ENCODE measurements around the gene UBL4A.

UBL4A gene

DNA sequence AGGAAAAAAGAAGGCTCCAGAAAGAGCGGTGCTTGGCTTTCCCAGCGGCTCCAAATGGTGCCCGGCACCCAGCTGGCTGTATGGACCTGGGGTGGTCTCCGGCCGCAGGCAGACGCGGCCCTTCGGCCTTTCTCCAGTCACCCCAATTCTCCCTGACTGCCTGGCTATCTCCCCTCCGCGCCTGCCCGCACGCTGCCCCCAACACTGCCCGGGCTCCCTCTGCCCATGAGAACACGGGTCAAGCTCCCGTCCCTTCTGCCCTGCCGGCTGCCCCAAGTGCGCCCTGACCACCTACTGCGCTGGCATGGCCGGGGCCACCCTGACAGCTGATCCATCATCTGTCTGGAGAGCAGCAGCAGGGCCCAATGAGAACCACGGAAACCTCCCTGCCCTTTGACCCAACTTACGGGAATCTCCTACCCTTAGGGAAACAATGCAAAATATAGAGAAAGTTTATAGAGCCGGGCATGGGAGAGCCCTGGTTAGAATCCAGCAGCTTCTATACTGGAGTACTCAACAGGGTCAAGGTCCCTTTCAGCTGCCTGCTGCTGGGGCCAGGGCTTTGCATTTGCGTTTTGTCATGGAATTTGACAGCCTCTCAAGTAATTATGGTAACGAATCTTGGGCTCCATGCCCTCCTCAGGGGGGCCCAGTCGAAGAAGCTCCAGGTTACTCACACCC, 30.8 kb upstream of the UBL4A start:
- Histone ChIP-seq H3K9me3 (ENCODE audit: low read length) (no peaks in the 10 kb centered on the region), H3K4me1 (ENCODE audit: insufficient read depth, low read length) (peaks cover 7% of the 10 kb centered on the region), H3K27ac (ENCODE audit: low read depth, low read length) (peak overlapping the region; percentile 82), H3K9ac (ENCODE audit: low read length) (peak overlapping the region; percentile 11), H3K36me3 (ENCODE audit: insufficient read depth, low read length) (no peaks in the 10 kb centered on the region), H3K4me3 (ENCODE audit: low read depth in 1 of 2, low read length in 2 of 2) (peak overlapping the region in 1 of 2 donors; percentile 53), H3K27me3 (ENCODE audit: control insufficient read depth in 1 of 2, insufficient read depth in 2 of 2, low read length in 2 of 2) (no peaks in the 10 kb centered on the region)

DNA sequence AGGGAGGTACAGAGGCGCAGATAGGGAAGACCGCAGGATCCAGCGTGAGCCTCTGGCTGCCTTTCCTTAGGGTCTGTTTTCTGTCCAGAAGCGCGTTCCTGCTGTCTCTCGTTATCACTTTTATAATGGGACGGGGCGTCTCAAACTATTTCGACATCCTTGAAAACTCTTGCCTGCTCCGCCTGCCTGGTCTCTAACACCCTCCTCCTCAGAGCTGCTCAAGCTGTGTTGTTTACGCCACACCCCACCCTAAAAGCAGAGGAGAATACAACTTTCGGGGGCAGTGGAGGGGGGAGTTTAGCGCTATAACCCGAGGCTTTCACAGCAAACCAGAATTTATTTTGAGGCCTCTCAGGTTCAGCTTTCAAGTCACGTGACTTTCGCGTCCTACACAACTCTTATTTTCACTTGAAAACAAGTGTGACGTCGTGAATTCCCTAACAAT, 30.3 kb upstream of the UBL4A start:
- no peaks in the 10 kb centered on the region for H3K9me3 ChIP-seq (ENCODE audit: low read length)
- peaks cover 7% of the 10 kb centered on the region for H3K4me1 ChIP-seq (ENCODE audit: insufficient read depth, low read length)
- H3K9ac ChIP-seq (ENCODE audit: low read length), result peak overlapping the region; percentile 11
- no peaks in the 10 kb centered on the region for H3K36me3 ChIP-seq (ENCODE audit: insufficient read depth, low read length)
- H3K27ac ChIP-seq (ENCODE audit: low read depth, low read length), result peak overlapping the region; percentile 82
- H3K27me3 ChIP-seq (ENCODE audit: control insufficient read depth in 1 of 2, insufficient read depth in 2 of 2, low read length in 2 of 2), result no peaks in the 10 kb centered on the region
- H3K4me3 ChIP-seq (ENCODE audit: low read depth in 1 of 2, low read length in 2 of 2), result peak overlapping the region; percentile 32 to 53

DNA sequence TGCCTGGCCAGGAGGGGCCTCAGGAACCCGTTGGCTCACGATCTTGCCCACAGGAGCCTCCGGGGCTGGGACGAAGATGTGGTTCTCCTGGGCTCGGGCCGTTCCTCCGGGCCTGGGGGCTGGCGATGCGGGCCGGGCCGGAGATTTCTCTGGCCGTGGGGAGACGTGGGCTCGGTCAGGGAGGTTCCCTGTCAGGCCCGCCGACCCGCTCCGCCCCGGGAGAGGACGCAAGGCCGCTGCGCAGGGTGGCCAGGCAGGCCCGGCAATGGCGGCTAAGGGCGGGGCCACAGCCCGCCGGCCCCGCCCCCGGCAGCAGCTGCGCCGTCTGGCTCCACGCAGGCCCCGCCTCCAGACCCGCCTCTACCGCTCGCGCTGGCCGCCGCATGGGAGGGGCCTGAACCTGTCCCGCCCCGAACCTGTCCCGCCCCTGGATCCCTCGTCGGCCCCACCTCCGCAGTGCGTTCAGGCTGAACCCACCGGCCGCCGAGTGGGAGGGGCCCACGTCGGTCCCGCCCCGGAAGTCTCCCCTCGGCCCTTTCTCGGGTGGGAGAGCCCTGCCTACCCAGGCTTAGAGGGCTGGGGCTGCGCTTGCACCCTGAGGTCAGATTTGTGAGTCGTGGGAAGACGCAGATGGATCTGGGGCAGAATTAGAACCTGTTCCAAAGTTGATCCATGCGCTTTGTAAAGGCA, 29.7 kb upstream of the UBL4A start, which contains the start of gene FAM3A:
TSS of gene FAM3A (minus strand) at position 267 of the 690 bp plus-strand sequence. CDS start 460 bp downstream, outside the sequence.
- Histone ChIP-seq H3K4me3 (ENCODE audit: low read depth in 1 of 2, low read length in 2 of 2) (peak within 1 kb of the TSS; percentile 32 to 63), H3K36me3 (ENCODE audit: insufficient read depth, low read length) (no peaks in the 10 kb centered on the region), H3K4me1 (ENCODE audit: insufficient read depth, low read length) (peaks cover 7% of the 10 kb centered on the region), H3K27ac (ENCODE audit: low read depth, low read length) (peak within 1 kb of the TSS; percentile 86), H3K9ac (ENCODE audit: low read length) (peak within 1 kb of the TSS; percentile 50), H3K9me3 (ENCODE audit: low read length) (no peaks in the 10 kb centered on the region), H3K27me3 (ENCODE audit: control insufficient read depth in 1 of 2, insufficient read depth in 2 of 2, low read length in 2 of 2) (no peaks in the 10 kb centered on the region)

DNA sequence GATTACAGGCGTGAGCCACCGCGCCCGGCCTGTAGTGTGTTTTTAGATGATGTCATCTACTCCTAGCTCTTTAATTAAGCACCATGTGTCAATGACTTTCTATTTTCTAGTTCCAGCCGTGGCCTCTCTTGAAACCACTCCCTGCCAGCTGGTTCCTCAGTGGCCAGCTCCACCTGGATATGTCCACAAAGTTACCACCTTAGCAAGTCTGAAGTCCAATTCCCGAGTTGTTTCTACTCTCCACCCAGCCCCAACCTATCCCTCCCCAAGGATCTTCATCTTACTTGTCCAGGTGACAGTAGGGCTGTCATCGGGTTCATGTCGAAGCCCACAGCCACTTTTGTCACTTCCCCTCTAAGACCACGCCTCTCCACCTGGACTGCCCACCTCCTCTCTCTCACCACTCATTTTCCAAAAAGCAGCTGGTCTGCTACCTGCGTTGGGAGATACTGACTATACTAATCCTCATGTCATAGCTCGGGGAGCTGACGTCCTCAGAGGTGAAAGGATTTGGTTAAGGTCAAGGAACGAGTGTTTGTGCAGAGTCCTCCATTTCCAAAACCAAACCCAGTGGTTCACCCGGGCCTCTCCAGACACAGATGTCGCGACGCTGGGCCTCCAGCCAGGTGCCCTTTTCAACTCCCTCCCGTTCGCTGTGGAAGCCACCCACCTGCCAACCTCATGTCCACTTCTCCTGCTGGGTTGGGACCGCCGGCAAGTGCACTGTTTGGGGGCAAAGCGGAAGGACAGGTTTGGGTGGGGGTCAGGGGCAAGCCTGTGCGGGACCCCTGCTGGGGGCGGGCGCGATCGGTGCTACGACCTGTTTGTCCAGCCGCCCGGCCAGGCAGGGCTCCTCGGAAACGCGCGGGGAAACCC, 28.9 kb upstream of the UBL4A start:
- Histone ChIP-seq H3K9ac (ENCODE audit: low read length) (peak overlapping the region; percentile 50), H3K36me3 (ENCODE audit: insufficient read depth, low read length) (no peaks in the 10 kb centered on the region), H3K9me3 (ENCODE audit: low read length) (no peaks in the 10 kb centered on the region), H3K4me3 (ENCODE audit: low read depth in 1 of 2, low read length in 2 of 2) (peak overlapping the region; percentile 22 to 63), H3K27me3 (ENCODE audit: control insufficient read depth in 1 of 2, insufficient read depth in 2 of 2, low read length in 2 of 2) (no peaks in the 10 kb centered on the region), H3K27ac (ENCODE audit: low read depth, low read length) (peak overlapping the region; percentile 86), H3K4me1 (ENCODE audit: insufficient read depth, low read length) (peaks cover 7% of the 10 kb centered on the region)

DNA sequence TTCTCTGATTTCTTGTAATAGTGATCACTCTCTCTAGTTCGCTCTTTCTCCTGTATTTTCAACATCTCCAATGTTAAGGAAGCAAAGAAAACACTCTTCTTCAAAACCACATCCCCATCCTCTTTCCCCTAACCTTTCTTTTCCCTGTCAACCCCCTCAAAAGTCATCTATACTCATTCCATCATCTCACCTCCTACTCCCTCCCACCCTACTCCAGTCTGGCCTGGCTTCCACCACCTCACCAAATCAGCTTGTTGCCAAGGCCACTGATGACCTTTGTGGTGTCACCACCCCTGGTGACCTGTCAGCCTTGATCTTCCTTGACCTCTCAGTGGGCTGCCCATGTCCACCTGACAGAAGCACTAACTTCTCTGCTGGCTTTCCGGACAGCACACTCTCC, 27.3 kb upstream of the UBL4A start:
- Histone ChIP-seq H3K27me3 (ENCODE audit: control insufficient read depth in 1 of 2, insufficient read depth in 2 of 2, low read length in 2 of 2) (no peaks in the 10 kb centered on the region), H3K9ac (ENCODE audit: low read length) (no peak overlapping the region), H3K27ac (ENCODE audit: low read depth, low read length) (no peak overlapping the region), H3K36me3 (ENCODE audit: insufficient read depth, low read length) (no peaks in the 10 kb centered on the region), H3K9me3 (ENCODE audit: low read length) (no peaks in the 10 kb centered on the region), H3K4me1 (ENCODE audit: insufficient read depth, low read length) (peaks cover 7% of the 10 kb centered on the region), H3K4me3 (ENCODE audit: low read depth in 1 of 2, low read length in 2 of 2) (no peak overlapping the region)

DNA sequence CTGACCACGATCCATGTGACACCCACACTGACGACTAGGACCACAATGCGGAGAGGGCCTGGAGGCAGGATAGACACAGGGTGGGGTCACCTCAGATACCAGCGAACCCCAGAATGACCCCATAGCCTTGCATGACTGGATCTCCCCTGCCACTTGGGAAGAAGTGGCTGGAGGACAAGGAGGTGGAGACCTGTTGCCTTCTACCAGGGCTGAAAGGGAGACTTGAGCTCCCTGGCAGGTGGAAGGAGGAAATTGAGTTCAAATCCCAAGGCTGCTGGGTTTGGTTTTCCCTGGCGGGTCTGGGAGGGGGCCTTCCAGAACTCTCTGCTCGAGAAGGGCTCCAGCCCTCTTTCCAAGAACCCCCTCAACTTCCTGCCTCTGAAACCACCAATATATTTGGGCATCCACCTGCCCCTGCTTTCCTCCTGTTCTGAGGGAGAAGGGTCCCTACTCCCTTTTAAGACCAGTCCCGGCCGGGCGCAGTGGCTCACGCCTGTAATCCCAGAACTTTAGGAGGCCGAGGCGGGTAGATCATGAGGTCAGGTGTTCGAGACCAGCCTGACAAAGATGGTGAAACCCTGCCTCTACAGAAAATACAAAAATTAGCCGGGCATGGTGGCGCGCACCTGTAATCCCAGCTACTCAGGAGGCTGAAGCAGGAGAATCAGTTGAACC, 26.6 kb upstream of the UBL4A start:
- H3K36me3 ChIP-seq (ENCODE audit: insufficient read depth, low read length), result no peaks in the 10 kb centered on the region
- H3K9me3 ChIP-seq (ENCODE audit: low read length), result no peaks in the 10 kb centered on the region
- H3K27me3 ChIP-seq (ENCODE audit: control insufficient read depth in 1 of 2, insufficient read depth in 2 of 2, low read length in 2 of 2), result no peaks in the 10 kb centered on the region
- H3K4me3 ChIP-seq (ENCODE audit: low read depth in 1 of 2, low read length in 2 of 2), result no peak overlapping the region
- no peak overlapping the region for H3K9ac ChIP-seq (ENCODE audit: low read length)
- peaks cover 7% of the 10 kb centered on the region for H3K4me1 ChIP-seq (ENCODE audit: insufficient read depth, low read length)
- H3K27ac ChIP-seq (ENCODE audit: low read depth, low read length), result no peak overlapping the region

DNA sequence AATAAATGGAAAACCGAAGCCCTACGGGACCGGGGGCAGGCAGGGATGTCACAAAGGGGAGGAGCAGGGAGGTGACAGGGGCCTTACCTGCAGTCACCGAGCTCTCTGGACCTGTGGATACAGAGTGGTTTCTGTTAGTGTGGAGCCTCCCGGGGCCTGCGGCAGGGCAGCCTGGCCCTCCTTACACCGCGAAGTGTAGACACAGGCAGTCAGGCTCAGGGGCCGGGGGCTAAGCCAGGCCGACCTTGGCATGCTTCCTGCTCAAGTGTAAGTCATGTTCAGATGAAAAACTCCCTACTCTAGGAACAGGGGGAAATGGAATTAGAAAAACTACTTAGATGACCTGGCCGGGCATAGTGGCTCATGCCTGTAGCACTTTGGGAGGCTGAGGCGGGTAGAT, 25.3 kb upstream of the UBL4A start:
- H3K4me1 ChIP-seq (ENCODE audit: insufficient read depth, low read length), result peaks cover 7% of the 10 kb centered on the region
- H3K9ac ChIP-seq (ENCODE audit: low read length), result no peak overlapping the region
- H3K27ac ChIP-seq (ENCODE audit: low read depth, low read length), result no peak overlapping the region
- H3K4me3 ChIP-seq (ENCODE audit: low read depth in 1 of 2, low read length in 2 of 2), result no peak overlapping the region
- H3K36me3 ChIP-seq (ENCODE audit: insufficient read depth, low read length), result no peaks in the 10 kb centered on the region
- H3K27me3 ChIP-seq (ENCODE audit: control insufficient read depth in 1 of 2, insufficient read depth in 2 of 2, low read length in 2 of 2), result peaks cover 0 to 10% of the 10 kb centered on the region in 2 donors
- no peaks in the 10 kb centered on the region for H3K9me3 ChIP-seq (ENCODE audit: low read length)

DNA sequence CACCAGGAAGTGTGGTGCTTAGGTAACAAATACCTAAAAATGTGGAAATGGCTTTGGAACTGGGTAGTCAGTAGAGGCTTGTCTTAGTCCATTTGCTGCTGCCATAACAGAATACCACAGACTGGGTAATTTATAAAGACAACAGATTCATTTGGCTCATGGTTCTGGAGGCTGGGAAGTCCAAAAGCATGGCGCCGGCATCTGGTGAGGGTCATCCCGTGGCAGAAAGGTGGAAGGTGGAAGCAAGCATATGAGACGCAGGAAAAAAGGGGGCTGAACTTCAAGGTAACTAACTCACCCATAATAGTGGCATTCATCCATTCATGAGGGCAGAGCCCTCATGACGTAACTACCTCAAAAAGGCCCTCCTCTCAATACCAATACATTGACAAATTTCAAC, 23.0 kb upstream of the UBL4A start:
- H3K9ac ChIP-seq (ENCODE audit: low read length), result no peak overlapping the region
- H3K27me3 ChIP-seq (ENCODE audit: control insufficient read depth in 1 of 2, insufficient read depth in 2 of 2, low read length in 2 of 2), result peaks cover 0 to 15% of the 10 kb centered on the region in 2 donors
- no peak overlapping the region for H3K27ac ChIP-seq (ENCODE audit: low read depth, low read length)
- H3K36me3 ChIP-seq (ENCODE audit: insufficient read depth, low read length), result no peaks in the 10 kb centered on the region
- no peak overlapping the region for H3K4me3 ChIP-seq (ENCODE audit: low read depth in 1 of 2, low read length in 2 of 2)
- no peaks in the 10 kb centered on the region for H3K4me1 ChIP-seq (ENCODE audit: insufficient read depth, low read length)
- H3K9me3 ChIP-seq (ENCODE audit: low read length), result no peaks in the 10 kb centered on the region

DNA sequence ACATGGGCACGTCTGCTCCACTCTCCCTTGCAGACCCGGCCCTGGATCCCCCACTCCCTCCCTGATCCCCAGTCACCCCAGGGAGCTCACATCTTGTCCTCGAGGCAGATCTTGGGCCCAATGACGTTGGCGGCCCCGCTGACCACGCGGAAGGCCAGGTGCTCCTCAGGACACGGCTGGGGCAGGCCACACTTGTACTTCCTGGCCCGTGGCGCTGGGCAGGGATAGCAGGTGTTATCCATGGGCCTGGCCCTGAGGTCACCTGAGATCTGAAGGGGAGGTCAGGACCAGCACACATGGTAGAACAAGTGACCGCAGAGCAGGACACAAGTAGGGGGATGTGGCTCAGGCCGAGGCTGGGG, 21.9 kb upstream of the UBL4A start:
- peaks cover 0 to 15% of the 10 kb centered on the region in 2 donors for H3K27me3 ChIP-seq (ENCODE audit: control insufficient read depth in 1 of 2, insufficient read depth in 2 of 2, low read length in 2 of 2)

DNA sequence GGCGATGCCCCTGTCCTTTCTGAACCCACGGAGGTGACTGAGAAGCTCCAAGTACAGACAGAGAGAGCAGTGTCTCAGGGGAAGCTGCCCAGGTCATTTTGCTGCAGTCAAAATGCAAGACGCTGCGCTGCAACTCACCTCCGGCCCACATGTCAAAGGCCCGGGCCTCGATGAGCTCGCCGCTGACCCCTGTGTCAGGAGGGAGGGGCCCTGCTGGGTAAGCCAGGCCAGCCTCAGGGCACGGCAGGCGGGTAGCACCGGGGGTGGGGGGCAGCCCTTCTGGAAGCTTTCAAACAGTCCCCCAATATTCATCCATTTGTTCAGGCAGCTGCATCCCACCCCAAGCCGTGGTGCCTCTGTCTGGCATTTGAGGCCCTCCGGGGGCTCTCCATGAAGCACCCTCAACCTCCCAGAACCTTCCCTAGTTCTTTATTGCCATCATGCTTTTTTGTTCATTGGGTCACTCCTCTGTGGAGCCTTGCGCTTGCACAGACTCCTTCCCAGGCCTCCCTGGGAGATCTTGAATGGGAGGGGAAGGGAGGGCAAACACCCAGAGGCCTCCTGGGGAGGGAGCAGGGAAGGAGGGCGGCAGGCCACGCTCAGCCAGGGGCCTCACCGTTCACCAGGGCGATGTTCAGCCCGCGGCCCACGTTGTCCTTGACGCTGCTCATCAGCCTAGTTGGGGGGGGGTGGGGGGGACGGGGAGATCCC, 21.4 kb upstream of the UBL4A start:
- Histone ChIP-seq H3K27ac (ENCODE audit: low read depth, low read length) (no peak overlapping the region), H3K4me1 (ENCODE audit: insufficient read depth, low read length) (no peaks in the 10 kb centered on the region), H3K9me3 (ENCODE audit: low read length) (no peaks in the 10 kb centered on the region), H3K4me3 (ENCODE audit: low read depth in 1 of 2, low read length in 2 of 2) (no peak overlapping the region), H3K27me3 (ENCODE audit: control insufficient read depth in 1 of 2, insufficient read depth in 2 of 2, low read length in 2 of 2) (peaks cover 0 to 15% of the 10 kb centered on the region in 2 donors), H3K36me3 (ENCODE audit: insufficient read depth, low read length) (no peaks in the 10 kb centered on the region), H3K9ac (ENCODE audit: low read length) (no peak overlapping the region)

More for the DNA sequence above, 21.9 kb upstream of the UBL4A start:
- no peak overlapping the region for H3K4me3 ChIP-seq (ENCODE audit: low read depth in 1 of 2, low read length in 2 of 2)
- H3K4me1 ChIP-seq (ENCODE audit: insufficient read depth, low read length), result no peaks in the 10 kb centered on the region
- no peaks in the 10 kb centered on the region for H3K36me3 ChIP-seq (ENCODE audit: insufficient read depth, low read length)
- no peak overlapping the region for H3K9ac ChIP-seq (ENCODE audit: low read length)
- H3K27ac ChIP-seq (ENCODE audit: low read depth, low read length), result no peak overlapping the region
- no peaks in the 10 kb centered on the region for H3K9me3 ChIP-seq (ENCODE audit: low read length)
